ENCODE data around the gene STAB1. TPM values are rescaled to one million over a fixed set of nuclear protein-coding genes. Genes with fewer than 3 reads are reported as not detected.

The STAB1 gene
- total and polyA plus RNA-seq, 10 of the 15 experiments (the other 5 are each of a cell fraction or from before 2014, with no cell fraction given), result 0.46 TPM; not detected in 9

DNA sequence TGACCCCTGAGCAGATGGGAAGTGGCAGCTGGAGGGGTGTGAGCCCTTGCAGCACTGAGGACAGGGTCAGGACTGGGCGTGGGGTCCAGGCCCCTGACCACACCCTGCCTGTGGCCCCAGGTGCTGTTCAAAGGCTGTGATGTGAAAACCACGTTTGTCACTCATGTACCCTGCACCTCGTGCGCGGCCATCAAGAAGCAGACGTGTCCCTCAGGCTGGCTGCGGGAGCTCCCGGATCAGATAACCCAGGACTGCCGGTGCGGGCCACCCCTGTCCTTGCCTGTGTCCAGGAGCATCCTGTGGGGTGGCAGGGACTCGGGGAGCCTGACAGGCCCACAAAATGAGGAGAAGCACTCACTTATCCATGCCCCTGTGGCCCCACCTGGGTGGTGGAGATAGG, 5.9 kb downstream of the STAB1 start:
- in situ Hi-C loops (cut with MboI), result no loop called here
- CTCF ChIA-PET, result interaction anchor here (0.6 kb wide), 1 partner anchor 69 kb away, joined by 3 read pairs; no protein-coding TSS in a partner anchor

More for the DNA sequence above, 5.9 kb downstream of the STAB1 start:
- ATAC-seq (no peak), DNase-seq (ENCODE audit: low read depth, low spot score) (no peak), FAIRE-seq (no peak)
- ChIA-PET POLR2A (no interaction called here), RAD21 (ENCODE audit: unreplicated experiment) (no interaction called here), SMC1A (ENCODE audit: uncharacterized antibody, unreplicated experiment) (no interaction called here)
- no peak overlapping the region for H3K4me3 ChIP-seq
- H3K9ac ChIP-seq (ENCODE audit: control insufficient read depth, insufficient read depth, low read length), result no peak overlapping the region
- TF ChIP-seq PML (IDR thresholded peaks at IDR 0.05; ENCODE audit: low read length) (no peak), YBX1 (IDR thresholded peaks at IDR 0.05) (no peak), SRF (IDR thresholded peaks at IDR 0.05; ENCODE audit: low read depth in 2 of 2, low read length in 2 of 2) (no peak), IRF4 (IDR thresholded peaks at IDR 0.05; ENCODE audit: low read depth, low read length) (no peak), BHLHE40 (IDR thresholded peaks at IDR 0.05; ENCODE audit: borderline replicate concordance in 1 of 2, low read depth in 2 of 2, low read length in 1 of 2) (no peak), POU2F2 (IDR thresholded peaks at IDR 0.05; ENCODE audit: borderline replicate concordance, low read depth, low read length) (no peak)
- TF ChIP-seq, protein P1, sequence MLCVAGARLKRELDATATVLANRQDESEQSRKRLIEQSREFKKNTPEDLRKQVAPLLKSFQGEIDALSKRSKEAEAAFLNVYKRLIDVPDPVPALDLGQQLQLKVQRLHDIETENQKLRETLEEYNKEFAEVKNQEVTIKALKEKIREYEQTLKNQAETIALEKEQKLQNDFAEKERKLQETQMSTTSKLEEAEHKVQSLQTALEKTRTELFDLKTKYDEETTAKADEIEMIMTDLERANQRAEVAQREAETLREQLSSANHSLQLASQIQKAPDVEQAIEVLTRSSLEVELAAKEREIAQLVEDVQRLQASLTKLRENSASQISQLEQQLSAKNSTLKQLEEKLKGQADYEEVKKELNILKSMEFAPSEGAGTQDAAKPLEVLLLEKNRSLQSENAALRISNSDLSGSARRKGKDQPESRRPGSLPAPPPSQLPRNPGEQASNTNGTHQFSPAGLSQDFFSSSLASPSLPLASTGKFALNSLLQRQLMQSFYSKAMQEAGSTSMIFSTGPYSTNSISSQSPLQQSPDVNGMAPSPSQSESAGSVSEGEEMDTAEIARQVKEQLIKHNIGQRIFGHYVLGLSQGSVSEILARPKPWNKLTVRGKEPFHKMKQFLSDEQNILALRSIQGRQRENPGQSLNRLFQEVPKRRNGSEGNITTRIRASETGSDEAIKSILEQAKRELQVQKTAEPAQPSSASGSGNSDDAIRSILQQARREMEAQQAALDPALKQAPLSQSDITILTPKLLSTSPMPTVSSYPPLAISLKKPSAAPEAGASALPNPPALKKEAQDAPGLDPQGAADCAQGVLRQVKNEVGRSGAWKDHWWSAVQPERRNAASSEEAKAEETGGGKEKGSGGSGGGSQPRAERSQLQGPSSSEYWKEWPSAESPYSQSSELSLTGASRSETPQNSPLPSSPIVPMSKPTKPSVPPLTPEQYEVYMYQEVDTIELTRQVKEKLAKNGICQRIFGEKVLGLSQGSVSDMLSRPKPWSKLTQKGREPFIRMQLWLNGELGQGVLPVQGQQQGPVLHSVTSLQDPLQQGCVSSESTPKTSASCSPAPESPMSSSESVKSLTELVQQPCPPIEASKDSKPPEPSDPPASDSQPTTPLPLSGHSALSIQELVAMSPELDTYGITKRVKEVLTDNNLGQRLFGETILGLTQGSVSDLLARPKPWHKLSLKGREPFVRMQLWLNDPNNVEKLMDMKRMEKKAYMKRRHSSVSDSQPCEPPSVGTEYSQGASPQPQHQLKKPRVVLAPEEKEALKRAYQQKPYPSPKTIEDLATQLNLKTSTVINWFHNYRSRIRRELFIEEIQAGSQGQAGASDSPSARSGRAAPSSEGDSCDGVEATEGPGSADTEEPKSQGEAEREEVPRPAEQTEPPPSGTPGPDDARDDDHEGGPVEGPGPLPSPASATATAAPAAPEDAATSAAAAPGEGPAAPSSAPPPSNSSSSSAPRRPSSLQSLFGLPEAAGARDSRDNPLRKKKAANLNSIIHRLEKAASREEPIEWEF (IDR thresholded peaks at IDR 0.05; ENCODE audit: insufficient replicate concordance, low read depth, low read length), result no peak
- H4K20me1 ChIP-seq (ENCODE audit: control insufficient read depth, insufficient read depth), result no peaks in the 10 kb centered on the region
- no peak overlapping the region for H3K27ac ChIP-seq (ENCODE audit: control insufficient read depth, insufficient read depth)
- WGBS (ENCODE audit: insufficient coverage, insufficient replicate concordance, low lambda C conversion rate, missing lambda C conversion rate), result 57% methylated on average over 11 of the region's 11 CpGs
- no peaks in the 10 kb centered on the region for H3K36me3 ChIP-seq (ENCODE audit: control insufficient read depth in 2 of 2, insufficient read depth in 2 of 2, low read length in 1 of 2)
- BruUV-seq (replicated peaks), result no TSS peak
- no peak overlapping the region for H2AFZ ChIP-seq (ENCODE audit: control insufficient read depth, low read depth, low read length)
- no peaks in the 10 kb centered on the region for H3K79me2 ChIP-seq (ENCODE audit: control insufficient read depth, insufficient read depth, low read length)
- no peaks in the 10 kb centered on the region for H3K4me1 ChIP-seq (ENCODE audit: control insufficient read depth, insufficient read depth, low read length)
- intact Hi-C loops (cut with micrococcal nuclease; ENCODE audit: unreplicated experiment), result no loop called here
- no peaks in the 10 kb centered on the region for H3K27me3 ChIP-seq (replicated peaks in 1 of 2; ENCODE audit: control insufficient read depth in 2 of 2, insufficient read depth in 2 of 2, low read length in 1 of 2)
- no peaks in the 10 kb centered on the region for H3K9me3 ChIP-seq (replicated peaks; ENCODE audit: control insufficient read depth, insufficient read depth, low read length)
- no peak overlapping the region for H3K4me2 ChIP-seq (ENCODE audit: control insufficient read depth, insufficient read depth)

Data from GM12878 (cell line).